Measurements from ENCODE around the gene PRR16. TPM values are rescaled to one million over a fixed set of nuclear protein-coding genes. Genes with fewer than 3 reads are reported as not detected.
A peak's percentile ranks its signal among the peaks of the same experiment; 100 is the strongest.

The PRR16 gene
- total and polyA plus RNA-seq, 2 of the 13 experiments (the other 11 are each of a cell fraction or from before 2014, with no cell fraction given) = not detected

DNA sequence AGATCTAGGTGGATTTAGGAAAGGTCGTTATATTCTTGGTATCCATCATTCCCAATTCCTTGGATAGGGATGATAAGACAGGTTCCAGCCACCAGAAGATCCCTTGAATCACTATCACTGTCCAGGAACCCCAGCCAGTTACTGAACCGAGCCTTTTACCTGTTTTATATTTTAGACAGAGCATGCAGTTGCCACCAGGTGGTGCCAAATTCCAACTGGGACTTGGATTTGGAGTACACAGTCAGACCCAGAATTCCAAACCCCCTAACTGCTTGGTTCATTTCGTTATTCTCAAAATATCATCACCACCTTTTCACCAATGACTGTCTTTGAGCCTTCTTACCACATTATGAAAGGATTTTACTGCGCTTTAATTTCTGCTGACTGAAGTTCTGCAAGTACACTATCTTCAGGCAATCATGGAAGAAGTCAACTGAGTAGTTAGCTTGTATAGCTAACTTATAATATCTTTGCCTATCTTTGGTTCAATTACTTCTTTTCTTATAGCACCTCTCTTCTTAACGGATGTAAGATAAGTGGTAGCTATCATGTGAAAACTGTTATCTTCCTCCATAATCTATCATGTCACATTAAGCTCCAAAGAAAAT, 191.8 kb downstream of the PRR16 start:
- intact Hi-C loops (cut with micrococcal nuclease; ENCODE audit: unreplicated experiment) (loop anchor here (2.0 to 5.0 kb wide), 2 partner anchors 146 to 1293 kb away; no protein-coding TSS in a partner anchor), in situ Hi-C loops (cut with HindIII; ENCODE audit: extremely low pct_ligation_motif_present, low pct_unique_long_range_greater_than_20kb) (loop anchor here (25.0 kb wide), 1 partner anchor 1281 kb away; no protein-coding TSS in a partner anchor)
- no peaks in the 10 kb centered on the region for H3K27me3 ChIP-seq (ENCODE audit: control insufficient read depth in 1 of 2, insufficient read depth in 2 of 2, low read length in 2 of 2)
- H3K9me3 ChIP-seq (ENCODE audit: low read length) = no peaks in the 10 kb centered on the region
- DNase-seq (ENCODE audit: low spot score) (peak; percentile 18), ATAC-seq (peak; percentile 81), FAIRE-seq (peak; percentile 50)
- H3K79me2 ChIP-seq (ENCODE audit: insufficient read depth, low read length) = no peaks in the 10 kb centered on the region
- H3K4me1 ChIP-seq (ENCODE audit: insufficient read depth, low read length) = no peaks in the 10 kb centered on the region
- CTCF ChIA-PET (ENCODE audit: low intra/inter-chr PET ratio, low total read pairs) = interaction anchor here (1.5 kb wide), 1 partner anchor 1293 kb away, joined by 20 read pairs; no protein-coding TSS in a partner anchor
- no peak overlapping the region for H3K4me2 ChIP-seq (ENCODE audit: low read depth, low read length)
- WGBS (ENCODE audit: low lambda C conversion rate) = 2% methylated on average over 5 of the region's 5 CpGs
- no peak overlapping the region for H3K4me3 ChIP-seq (replicated peaks in 1 of 3; ENCODE audit: insufficient read depth in 1 of 3, low read depth in 2 of 3, low read length in 3 of 3)
- H2AFZ ChIP-seq (ENCODE audit: low read length) = no peak overlapping the region
- H4K20me1 ChIP-seq (ENCODE audit: insufficient read depth, low read length) = no peaks in the 10 kb centered on the region
- H3K36me3 ChIP-seq (replicated peaks in 1 of 2; ENCODE audit: control insufficient read depth in 1 of 2, insufficient read depth in 2 of 2, low read length in 2 of 2) = no peaks in the 10 kb centered on the region
- H3K27ac ChIP-seq (ENCODE audit: extremely low read length, insufficient read depth, low read length) = no peak overlapping the region
- no peak overlapping the region for H3K9ac ChIP-seq (ENCODE audit: insufficient read depth, low read depth, low read length)
- BruUV-seq (replicated peaks) = no TSS peak
- TF ChIP-seq ZNF615 (CRISPR knock-in tag; IDR thresholded peaks at IDR 0.05; ENCODE audit: borderline replicate concordance) (no peak), STAG1 (CRISPR knock-in tag; IDR thresholded peaks at IDR 0.05) (peak; percentile 54), SMC3 (IDR thresholded peaks at IDR 0.05; ENCODE audit: low read length) (peak; percentile 76), TSC22D2 (CRISPR knock-in tag; IDR thresholded peaks at IDR 0.05; ENCODE audit: borderline replicate concordance) (no peak), JARID2 (CRISPR knock-in tag; IDR thresholded peaks at IDR 0.05; ENCODE audit: insufficient replicate concordance) (no peak), KAT8 (CRISPR knock-in tag; IDR thresholded peaks at IDR 0.05) (no peak), KDM4B (CRISPR knock-in tag; IDR thresholded peaks at IDR 0.05) (no peak), ARNT (IDR thresholded peaks at IDR 0.05) (no peak), PHB2 (IDR thresholded peaks at IDR 0.05; ENCODE audit: partially characterized antibody) (no peak), ZBTB7A (CRISPR knock-in tag; IDR thresholded peaks at IDR 0.05) (no peak)
- TF ChIP-seq, protein P1, sequence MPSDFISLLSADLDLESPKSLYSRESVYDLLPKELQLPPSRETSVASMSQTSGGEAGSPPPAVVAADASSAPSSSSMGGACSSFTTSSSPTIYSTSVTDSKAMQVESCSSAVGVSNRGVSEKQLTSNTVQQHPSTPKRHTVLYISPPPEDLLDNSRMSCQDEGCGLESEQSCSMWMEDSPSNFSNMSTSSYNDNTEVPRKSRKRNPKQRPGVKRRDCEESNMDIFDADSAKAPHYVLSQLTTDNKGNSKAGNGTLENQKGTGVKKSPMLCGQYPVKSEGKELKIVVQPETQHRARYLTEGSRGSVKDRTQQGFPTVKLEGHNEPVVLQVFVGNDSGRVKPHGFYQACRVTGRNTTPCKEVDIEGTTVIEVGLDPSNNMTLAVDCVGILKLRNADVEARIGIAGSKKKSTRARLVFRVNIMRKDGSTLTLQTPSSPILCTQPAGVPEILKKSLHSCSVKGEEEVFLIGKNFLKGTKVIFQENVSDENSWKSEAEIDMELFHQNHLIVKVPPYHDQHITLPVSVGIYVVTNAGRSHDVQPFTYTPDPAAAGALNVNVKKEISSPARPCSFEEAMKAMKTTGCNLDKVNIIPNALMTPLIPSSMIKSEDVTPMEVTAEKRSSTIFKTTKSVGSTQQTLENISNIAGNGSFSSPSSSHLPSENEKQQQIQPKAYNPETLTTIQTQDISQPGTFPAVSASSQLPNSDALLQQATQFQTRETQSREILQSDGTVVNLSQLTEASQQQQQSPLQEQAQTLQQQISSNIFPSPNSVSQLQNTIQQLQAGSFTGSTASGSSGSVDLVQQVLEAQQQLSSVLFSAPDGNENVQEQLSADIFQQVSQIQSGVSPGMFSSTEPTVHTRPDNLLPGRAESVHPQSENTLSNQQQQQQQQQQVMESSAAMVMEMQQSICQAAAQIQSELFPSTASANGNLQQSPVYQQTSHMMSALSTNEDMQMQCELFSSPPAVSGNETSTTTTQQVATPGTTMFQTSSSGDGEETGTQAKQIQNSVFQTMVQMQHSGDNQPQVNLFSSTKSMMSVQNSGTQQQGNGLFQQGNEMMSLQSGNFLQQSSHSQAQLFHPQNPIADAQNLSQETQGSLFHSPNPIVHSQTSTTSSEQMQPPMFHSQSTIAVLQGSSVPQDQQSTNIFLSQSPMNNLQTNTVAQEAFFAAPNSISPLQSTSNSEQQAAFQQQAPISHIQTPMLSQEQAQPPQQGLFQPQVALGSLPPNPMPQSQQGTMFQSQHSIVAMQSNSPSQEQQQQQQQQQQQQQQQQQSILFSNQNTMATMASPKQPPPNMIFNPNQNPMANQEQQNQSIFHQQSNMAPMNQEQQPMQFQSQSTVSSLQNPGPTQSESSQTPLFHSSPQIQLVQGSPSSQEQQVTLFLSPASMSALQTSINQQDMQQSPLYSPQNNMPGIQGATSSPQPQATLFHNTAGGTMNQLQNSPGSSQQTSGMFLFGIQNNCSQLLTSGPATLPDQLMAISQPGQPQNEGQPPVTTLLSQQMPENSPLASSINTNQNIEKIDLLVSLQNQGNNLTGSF (CRISPR knock-in tag; IDR thresholded peaks at IDR 0.05) = no peak
- TF ChIP-seq, protein P2, sequence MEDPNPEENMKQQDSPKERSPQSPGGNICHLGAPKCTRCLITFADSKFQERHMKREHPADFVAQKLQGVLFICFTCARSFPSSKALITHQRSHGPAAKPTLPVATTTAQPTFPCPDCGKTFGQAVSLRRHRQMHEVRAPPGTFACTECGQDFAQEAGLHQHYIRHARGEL (CRISPR knock-in tag; IDR thresholded peaks at IDR 0.05) = peak; percentile 37; the same call in 1 of the 2 replicates
- TF ChIP-seq, protein P3, sequence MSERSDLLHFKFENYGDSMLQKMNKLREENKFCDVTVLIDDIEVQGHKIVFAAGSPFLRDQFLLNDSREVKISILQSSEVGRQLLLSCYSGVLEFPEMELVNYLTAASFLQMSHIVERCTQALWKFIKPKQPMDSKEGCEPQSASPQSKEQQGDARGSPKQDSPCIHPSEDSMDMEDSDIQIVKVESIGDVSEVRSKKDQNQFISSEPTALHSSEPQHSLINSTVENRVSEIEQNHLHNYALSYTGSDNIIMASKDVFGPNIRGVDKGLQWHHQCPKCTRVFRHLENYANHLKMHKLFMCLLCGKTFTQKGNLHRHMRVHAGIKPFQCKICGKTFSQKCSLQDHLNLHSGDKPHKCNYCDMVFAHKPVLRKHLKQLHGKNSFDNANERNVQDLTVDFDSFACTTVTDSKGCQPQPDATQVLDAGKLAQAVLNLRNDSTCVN (CRISPR knock-in tag; IDR thresholded peaks at IDR 0.05; ENCODE audit: borderline replicate concordance) = no peak
- TF ChIP-seq, protein P4, sequence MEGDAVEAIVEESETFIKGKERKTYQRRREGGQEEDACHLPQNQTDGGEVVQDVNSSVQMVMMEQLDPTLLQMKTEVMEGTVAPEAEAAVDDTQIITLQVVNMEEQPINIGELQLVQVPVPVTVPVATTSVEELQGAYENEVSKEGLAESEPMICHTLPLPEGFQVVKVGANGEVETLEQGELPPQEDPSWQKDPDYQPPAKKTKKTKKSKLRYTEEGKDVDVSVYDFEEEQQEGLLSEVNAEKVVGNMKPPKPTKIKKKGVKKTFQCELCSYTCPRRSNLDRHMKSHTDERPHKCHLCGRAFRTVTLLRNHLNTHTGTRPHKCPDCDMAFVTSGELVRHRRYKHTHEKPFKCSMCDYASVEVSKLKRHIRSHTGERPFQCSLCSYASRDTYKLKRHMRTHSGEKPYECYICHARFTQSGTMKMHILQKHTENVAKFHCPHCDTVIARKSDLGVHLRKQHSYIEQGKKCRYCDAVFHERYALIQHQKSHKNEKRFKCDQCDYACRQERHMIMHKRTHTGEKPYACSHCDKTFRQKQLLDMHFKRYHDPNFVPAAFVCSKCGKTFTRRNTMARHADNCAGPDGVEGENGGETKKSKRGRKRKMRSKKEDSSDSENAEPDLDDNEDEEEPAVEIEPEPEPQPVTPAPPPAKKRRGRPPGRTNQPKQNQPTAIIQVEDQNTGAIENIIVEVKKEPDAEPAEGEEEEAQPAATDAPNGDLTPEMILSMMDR (CRISPR knock-in tag; IDR thresholded peaks at IDR 0.05) = peak; percentile 69
- POLR2A ChIA-PET = no interaction called here
